Daoy (cell line): Measurements from ENCODE around the gene PSMD5. TPM values are rescaled to one million over a fixed set of nuclear protein-coding genes. Genes with fewer than 3 reads are reported as not detected.

Experiments
- DNase-seq: peaks from one replicate; pipeline ENCODE4 v3.0.0-alpha.2; 2015; ENCODE audit warnings: low read depth
- total RNA-seq: library from RNA; depleted of rRNA; stranded (reverse); fragments of >200 nt; shearing (Covaris generic); gene quantifications from 2 replicates; pipeline ENCODE4 v1.2.3, GENCODE V29; 2014; rRNA removed

The PSMD5 gene
- 38.0 and 40.7 TPM in 2 replicates for total RNA-seq

GRCh38 chr9:120842685-120843485, at the start of gene PSMD5:
PSMD5 (minus strand) TSS chr9:120842922; CDS start chr9:120842909, 13 bp downstream.
- DNase-seq = peak; percentile 100

GRCh38 chr9:120891884-120892747, 49.4 kb upstream of the PSMD5 start:
- no peak for DNase-seq

GRCh38 chr9:120891245-120891883, 48.6 kb upstream of the PSMD5 start:
- DNase-seq = peak; percentile 29

- DNase-seq = no peak
Measured at GRCh38 chr9:120890320-120891244, 47.9 kb upstream of the PSMD5 start.

GRCh38 chr9:120889606-120890271, 47.0 kb upstream of the PSMD5 start:
- no peak for DNase-seq

GRCh38 chr9:120888626-120889025, 45.9 kb upstream of the PSMD5 start:
- no peak for DNase-seq

- DNase-seq = peak; percentile 67
Measured at GRCh38 chr9:120886490-120886967, 43.8 kb upstream of the PSMD5 start.

GRCh38 chr9:120885958-120886357, 43.2 kb upstream of the PSMD5 start:
- DNase-seq = no peak

- DNase-seq = no peak
Measured at GRCh38 chr9:120885457-120885856, 42.7 kb upstream of the PSMD5 start.

- DNase-seq = no peak
Measured at GRCh38 chr9:120883608-120883996, 40.9 kb upstream of the PSMD5 start.

GRCh38 chr9:120882935-120883607, 40.3 kb upstream of the PSMD5 start:
- no peak for DNase-seq

GRCh38 chr9:120879446-120879845, 36.7 kb upstream of the PSMD5 start:
- DNase-seq = no peak

GRCh38 chr9:120878188-120879130, 35.7 kb upstream of the PSMD5 start:
- peak; percentile 35 for DNase-seq

- DNase-seq = peak; percentile 89
Measured at GRCh38 chr9:120877276-120878034, 34.7 kb upstream of the PSMD5 start.

- peak; percentile 78 for DNase-seq
Measured at GRCh38 chr9:120876842-120877240, 34.1 kb upstream of the PSMD5 start, which contains the start of gene PHF19. PHF19 (minus strand) TSS chr9:120877188; CDS start chr9:120874741, 2,447 bp downstream.

GRCh38 chr9:120875954-120876841, 33.5 kb upstream of the PSMD5 start:
- DNase-seq = peak; percentile 99

- no peak for DNase-seq
Measured at GRCh38 chr9:120875643-120875953, 32.9 kb upstream of the PSMD5 start.
